K562 treated with DMSO at 1 percent for 24 hours (cell line): Measurements from ENCODE around the gene FAHD2B. TPM values are rescaled to one million over a fixed set of nuclear protein-coding genes. Genes with fewer than 3 reads are reported as not detected.

Experiments
- total RNA-seq: library from RNA; unstranded; fragments of 300-600 nt; gene quantifications from 2 replicates; pipeline ENCODE4 v1.2.3, GENCODE V29; 2022; ENCODE audit warnings: low read depth; ENCODE audit not compliant: insufficient read depth

FAHD2B gene
- total RNA-seq: 63.4 and 67.4 TPM in 2 replicates

DNA sequence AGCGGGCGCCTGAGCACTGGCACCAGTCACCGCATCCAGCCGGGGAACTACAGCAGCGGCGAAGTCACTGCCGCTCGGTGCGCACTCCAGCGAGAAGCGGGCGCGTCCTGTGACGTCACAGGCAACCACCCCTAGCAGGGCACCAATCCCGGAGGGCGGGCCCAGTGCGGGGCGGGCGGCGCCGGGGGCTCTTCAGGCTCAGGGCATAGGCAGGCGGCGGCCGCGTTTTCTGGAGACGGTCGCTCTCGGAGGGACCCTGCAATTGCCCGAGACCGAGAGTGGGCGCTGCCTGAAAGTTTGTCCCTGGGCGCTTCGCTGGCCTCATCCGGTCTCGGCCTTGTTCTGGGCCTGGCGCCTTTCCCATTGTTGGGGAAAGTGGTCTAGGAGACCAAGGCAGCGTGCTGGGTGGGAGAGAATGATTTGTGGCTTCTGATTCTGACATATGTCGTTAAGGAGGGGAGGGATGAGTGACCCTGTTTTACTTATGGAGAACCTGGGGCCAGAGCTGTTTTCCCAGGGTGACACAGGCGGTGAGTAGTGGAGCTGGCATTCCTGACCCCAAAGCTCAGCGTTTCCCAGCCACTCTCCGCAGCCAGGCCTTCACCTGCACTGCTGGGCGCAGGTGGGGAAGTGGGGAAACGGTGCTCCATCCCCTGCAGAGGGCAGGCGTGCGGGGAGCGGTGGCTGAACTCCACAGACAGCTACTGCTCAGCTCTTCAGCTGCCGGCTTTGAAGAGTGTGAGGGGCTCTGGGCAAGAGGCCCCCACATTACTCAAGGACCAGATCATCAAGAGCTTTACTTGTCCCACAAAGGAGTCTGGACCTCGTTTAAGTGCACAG lies at the start of gene FAHD2B:
FAHD2B (minus strand) TSS at position 111 of the 840 bp plus-strand sequence. CDS start 3,176 bp downstream, outside the sequence.

DNA sequence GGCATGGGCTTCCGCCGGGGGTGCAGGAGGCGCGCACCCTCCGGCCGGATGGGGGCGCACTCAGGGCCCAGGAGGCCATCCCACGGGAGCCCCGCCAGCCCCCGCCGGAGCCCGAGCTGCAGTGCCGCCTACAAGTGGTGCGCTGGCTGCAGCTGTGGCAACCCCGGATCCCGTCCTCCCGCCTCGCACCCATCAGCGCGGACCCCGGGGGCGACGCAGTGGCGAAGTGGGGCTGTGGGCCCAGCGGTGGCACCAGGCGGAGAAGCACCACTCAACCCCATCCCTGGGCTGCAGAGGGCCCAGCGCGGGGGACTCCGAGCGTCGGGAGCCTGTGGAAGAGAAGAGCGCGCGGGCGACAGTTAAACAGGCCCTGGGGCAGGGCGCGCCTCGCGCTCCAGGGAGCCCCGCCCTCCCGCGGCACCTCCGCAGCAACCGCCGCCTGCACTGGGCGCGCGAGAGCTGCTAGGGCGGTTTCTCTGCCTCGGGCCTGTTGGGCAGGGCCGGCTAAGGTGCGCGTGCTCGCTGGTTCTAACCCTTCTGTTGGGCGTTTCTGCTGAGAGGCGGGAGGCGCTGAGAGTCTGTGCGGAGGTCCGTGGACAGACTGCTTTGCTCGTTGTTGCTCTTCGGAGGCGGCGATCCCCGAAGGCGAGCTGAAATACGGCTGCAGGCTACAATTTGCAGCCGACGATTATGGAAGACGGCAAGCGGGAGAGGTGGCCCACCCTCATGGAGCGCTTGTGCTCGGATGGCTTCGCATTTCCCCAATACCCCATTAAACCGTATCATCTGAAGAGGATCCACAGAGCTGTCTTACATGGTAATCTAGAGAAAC lies 18.6 kb upstream of the FAHD2B start, which contains the start of gene ANKRD36:
ANKRD36 (plus strand) TSS at position 104 of the 832 bp plus-strand sequence; CDS start at position 691, 587 bp downstream.

Other genes with a start within 250 kb of the FAHD2B start
- gene ANKRD39, start 236.9 kb downstream of the FAHD2B start, total RNA-seq: 24.2 and 30.4 TPM in 2 replicates
- 32.5 and 35.6 TPM in 2 replicates for gene SEMA4C, start 224.8 kb downstream of the FAHD2B start, total RNA-seq
- 276 and 300 TPM in 2 replicates for gene FAM178B, start 108.3 kb downstream of the FAHD2B start, total RNA-seq
- 2.6 and 4.0 TPM in 2 replicates for gene ANKRD36, start 18.3 kb upstream of the FAHD2B start, total RNA-seq